HK-2 (cell line): ENCODE measurements around the gene ITPRID2.

ENCODE experiments used
- DNase-seq: peaks from one replicate; pipeline ENCODE4 v3.0.0-alpha.2; 2018; ENCODE audit not compliant: unreplicated experiment

The ITPRID2 gene

DNA sequence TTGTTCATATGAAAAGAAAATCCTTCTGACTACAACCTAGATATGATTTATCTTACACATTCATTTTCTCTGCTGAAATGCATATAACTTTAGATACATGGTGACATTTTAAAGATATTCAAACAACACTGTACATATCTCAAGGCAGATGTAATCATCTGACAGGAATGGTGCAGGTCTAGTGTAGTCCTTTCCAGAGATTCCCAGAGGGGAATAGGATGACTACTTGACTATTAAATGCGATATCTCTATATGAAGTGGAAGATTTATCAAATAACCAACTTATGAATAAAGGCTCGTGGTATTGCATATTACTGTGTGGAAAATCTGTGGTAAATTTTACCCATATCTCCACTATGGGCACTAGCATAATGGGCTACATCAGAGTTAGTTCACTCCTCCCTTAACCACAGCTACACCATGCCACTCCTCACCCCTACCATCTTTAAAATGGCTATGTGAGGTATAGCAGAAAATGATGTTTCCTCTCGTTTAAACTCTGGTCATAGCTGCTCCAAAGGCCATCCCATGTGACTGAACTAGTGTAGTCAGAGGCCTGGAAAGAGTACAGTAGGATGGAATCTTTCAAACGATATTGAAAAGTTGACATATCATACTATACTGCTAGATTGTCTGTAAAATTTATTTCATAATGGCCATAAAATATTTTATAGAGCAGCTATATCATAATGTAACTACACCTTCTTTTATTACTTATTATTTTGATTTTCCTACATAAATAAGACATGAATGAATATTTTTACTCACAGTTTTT, 9.1 kb upstream of the ITPRID2 start:
- DNase-seq: no peak

DNA sequence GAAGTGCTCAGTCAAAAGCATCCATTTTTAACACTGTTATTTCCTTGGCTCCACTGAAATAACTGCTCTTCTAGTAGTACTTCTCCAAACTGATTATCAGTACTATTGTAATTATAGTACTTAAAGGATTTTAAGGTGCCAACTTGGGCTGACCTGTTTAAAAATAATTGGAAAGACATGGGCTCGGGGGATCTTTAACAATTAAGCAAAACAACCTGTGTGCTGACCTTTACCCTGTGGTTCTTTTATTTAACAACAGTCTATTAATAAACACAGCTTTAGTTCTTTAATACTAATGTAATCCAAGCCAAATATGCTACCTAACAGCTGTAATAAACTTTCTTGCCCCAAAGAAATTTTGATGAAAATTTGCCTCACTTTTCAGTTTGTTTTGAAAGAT, 6.9 kb upstream of the ITPRID2 start:
- DNase-seq: no peak

- no peak for DNase-seq
These were observed 6.4 kb upstream of the ITPRID2 start for GRCh38 chr2:181885096-181885495.

GRCh38 chr2:181886192-181886591, 5.3 kb upstream of the ITPRID2 start:
- DNase-seq: no peak

DNA sequence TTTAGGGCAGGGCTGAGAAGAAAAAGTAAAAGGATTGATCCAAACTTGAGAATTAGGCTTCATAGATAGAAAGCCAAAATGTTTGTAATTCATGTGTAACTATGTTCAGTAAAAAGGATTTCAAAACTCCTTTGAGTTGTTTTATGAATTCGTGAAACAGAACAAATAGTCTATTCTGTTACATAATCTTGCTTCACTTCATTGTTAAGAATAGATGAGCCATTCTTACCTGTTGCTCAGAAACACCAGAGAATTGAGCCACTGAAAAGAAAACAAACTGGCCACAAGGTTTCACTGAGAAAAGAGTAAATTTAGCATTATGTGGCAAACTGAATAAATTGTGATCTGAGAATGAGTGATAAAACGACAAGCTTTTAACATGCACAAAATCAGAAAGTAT, 4.5 kb upstream of the ITPRID2 start:
- no peak for DNase-seq

- DNase-seq: no peak
These were observed 1.8 kb upstream of the ITPRID2 start for GRCh38 chr2:181889776-181890175.

GRCh38 chr2:181890271-181890670, 1.3 kb upstream of the ITPRID2 start:
- no peak for DNase-seq

DNA sequence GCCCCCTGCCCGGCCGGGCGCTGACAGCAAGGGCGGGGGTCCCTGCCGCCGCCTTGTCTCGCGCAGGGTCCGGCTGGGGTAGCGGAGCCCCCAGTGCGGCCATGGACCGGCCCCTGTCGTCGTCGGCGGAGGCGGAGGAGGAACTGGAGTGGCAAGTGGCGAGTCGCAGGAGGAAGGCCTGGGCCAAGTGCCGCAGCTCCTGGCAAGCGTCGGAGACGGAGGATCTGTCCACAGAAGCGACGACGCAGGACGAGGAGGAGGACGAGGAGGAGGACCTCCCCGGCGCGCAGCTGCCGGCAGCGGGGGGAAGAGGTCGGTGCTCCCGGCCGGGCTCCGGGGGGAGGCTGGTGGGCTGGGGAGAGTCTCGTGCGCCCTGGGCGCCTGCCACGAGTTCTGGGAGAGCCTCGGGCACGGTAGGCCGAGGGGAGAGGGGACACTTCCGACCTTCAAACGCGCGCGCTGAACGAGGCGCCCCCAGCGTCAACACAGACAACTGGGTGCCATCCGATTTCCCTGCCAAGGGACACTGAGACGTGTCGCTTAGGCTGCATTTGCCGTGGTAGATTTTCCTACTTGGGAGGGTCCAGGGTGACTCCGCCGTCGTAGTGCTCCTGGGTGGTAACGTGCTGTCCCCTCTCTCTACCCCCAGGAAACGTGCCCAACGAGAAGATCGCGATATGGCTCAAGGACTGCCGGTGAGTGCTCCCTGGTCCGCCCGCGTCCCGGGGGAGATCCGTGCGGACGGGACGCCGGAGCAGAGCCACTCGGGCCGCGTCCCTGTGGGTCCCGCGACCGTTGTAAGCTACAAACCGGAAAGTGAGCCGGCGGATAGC, 652 bp downstream of the ITPRID2 start:
- peak; percentile 83 for DNase-seq

GRCh38 chr2:181892799-181893435, 1.4 kb downstream of the ITPRID2 start:
- no peak for DNase-seq

DNA sequence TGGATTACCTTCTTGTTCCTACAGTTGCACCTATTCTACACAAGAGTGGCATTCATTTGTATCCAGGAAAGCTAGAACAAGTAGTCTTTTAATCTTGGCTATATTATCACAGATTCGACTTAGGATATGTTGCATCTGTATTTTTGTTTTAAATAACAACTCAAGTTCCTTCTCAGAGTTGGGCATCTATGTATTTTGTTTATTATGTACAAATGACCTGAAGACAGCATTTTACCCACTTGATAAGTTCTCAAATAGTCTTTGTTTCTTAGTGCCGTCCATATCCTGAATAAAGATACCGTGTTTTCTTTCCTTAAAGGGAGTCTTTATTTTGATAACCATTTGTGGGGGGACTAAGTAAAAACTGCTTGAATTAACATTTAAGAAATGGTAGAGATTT, 2.9 kb downstream of the ITPRID2 start:
- DNase-seq: no peak

- DNase-seq: no peak
These were observed 4.3 kb downstream of the ITPRID2 start for GRCh38 chr2:181895818-181896217.

- no peak for DNase-seq
These were observed 4.8 kb downstream of the ITPRID2 start for GRCh38 chr2:181896286-181896685.

- no peak for DNase-seq
These were observed 8.6 kb downstream of the ITPRID2 start for GRCh38 chr2:181900007-181900651.

- no peak for DNase-seq
These were observed 11.1 kb downstream of the ITPRID2 start for GRCh38 chr2:181902625-181903024.

GRCh38 chr2:181904022-181904632, 12.6 kb downstream of the ITPRID2 start:
- no peak for DNase-seq

DNA sequence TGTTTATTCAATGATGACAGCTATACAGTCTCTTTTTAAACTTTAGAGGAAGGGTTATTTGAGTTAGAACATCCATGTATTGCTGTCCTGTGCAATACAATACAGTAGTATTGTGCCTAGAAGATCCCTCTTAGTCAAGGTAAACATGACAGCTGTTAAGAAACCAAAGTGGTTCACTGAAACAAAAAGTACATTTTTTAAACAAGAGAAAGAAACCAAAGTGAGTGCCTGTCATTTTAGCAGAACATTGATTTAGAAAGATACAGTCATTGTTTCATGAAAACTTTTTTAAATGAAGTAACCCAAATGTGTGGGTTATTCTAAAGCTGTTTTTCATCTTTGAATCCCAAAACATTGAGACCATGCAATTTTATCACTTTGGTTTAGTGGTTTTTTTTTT, 15.5 kb downstream of the ITPRID2 start:
- DNase-seq: no peak

GRCh38 chr2:181907635-181908034, 16.1 kb downstream of the ITPRID2 start:
- DNase-seq: no peak

GRCh38 chr2:181910028-181910831, 18.7 kb downstream of the ITPRID2 start:
- DNase-seq: no peak

DNA sequence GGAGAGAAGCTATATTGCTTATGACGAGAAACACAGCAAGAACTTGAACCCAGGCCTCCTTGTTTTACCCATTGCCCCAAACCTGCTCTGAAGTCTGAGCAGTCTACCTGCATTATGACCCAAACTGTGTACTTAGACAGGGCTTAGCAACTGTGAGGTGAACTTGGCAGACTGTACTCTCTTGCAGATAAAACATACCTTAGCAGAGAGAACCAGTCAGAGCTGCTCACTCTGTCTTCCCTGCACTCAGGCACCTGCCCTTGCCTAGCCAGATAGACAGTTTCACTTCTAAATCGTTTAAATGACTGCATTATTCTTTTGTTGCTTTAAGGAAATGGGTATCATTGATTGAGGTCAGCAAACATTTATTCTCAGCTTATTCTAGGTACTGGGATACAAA, 20.3 kb downstream of the ITPRID2 start:
- no peak for DNase-seq

GRCh38 chr2:181915102-181915501, 23.6 kb downstream of the ITPRID2 start:
- DNase-seq: no peak
